Measurements from ENCODE around the gene LENG1. TPM values are rescaled to one million over a fixed set of nuclear protein-coding genes. Genes with fewer than 3 reads are reported as not detected.
"Not testable (repeated sequence)": the region's sequence is repeated elsewhere in the genome, so short reads cannot be mapped to it uniquely, and the experiment has no call there.

Gene LENG1
- total RNA-seq, result 6.8 and 7.2 TPM in 2 replicates
- long read RNA-seq, partial matches to known transcripts, result 0 of 3 reads
- long read RNA-seq, other reads (novel, unspliced or antisense), result 0 of 3 reads

GRCh38 chr19:54159352-54160181 is at the start of gene LENG1:
LENG1 (minus strand) TSS chr19:54159721; CDS start chr19:54159695, 26 bp downstream.
- H3K27me3 Mint-ChIP-seq, result peaks cover 11% of the 10 kb centered on the region
- peak within 1 kb of the TSS; percentile 99 for H3K4me3 Mint-ChIP-seq (ENCODE audit: low read depth)
- peak within 1 kb of the TSS; percentile 98 for H3K27ac Mint-ChIP-seq
- peaks cover 27% of the 10 kb centered on the region for H3K4me1 Mint-ChIP-seq (ENCODE audit: low read depth)
- DNase-seq (ENCODE audit: low spot score, unreplicated experiment), result peak; percentile 97
- peak; percentile 54 for TF ChIP-seq CTCF (IDR thresholded peaks at IDR 0.05; ENCODE audit: unreplicated experiment)
- peaks cover 12% of the 10 kb centered on the region for H3K36me3 Mint-ChIP-seq (ENCODE audit: insufficient read depth)
- no peaks in the 10 kb centered on the region for H3K9me3 Mint-ChIP-seq (ENCODE audit: low read depth)

- TF ChIP-seq CTCF (IDR thresholded peaks at IDR 0.05; ENCODE audit: unreplicated experiment), result no peak
- H3K27ac Mint-ChIP-seq, result peak overlapping the region; percentile 93
- no peaks in the 10 kb centered on the region for H3K9me3 Mint-ChIP-seq (ENCODE audit: low read depth)
- DNase-seq (ENCODE audit: low spot score, unreplicated experiment), result no peak
- H3K4me3 Mint-ChIP-seq (ENCODE audit: low read depth), result peak overlapping the region; percentile 19
- H3K4me1 Mint-ChIP-seq (ENCODE audit: low read depth), result peaks cover 44% of the 10 kb centered on the region
- no peaks in the 10 kb centered on the region for H3K27me3 Mint-ChIP-seq
- H3K36me3 Mint-ChIP-seq (ENCODE audit: insufficient read depth), result peaks cover 27% of the 10 kb centered on the region
Measured at GRCh38 chr19:54208784-54209057, 49.2 kb upstream of the LENG1 start.

- Mint-ChIP-seq H3K27ac (peak overlapping the region; percentile 93), H3K36me3 (ENCODE audit: insufficient read depth) (peaks cover 30% of the 10 kb centered on the region), H3K9me3 (ENCODE audit: low read depth) (no peaks in the 10 kb centered on the region), H3K4me3 (ENCODE audit: low read depth) (peak overlapping the region; percentile 19), H3K27me3 (no peaks in the 10 kb centered on the region), H3K4me1 (ENCODE audit: low read depth) (peaks cover 47% of the 10 kb centered on the region)
- DNase-seq (ENCODE audit: low spot score, unreplicated experiment), result no peak
- no peak for TF ChIP-seq CTCF (IDR thresholded peaks at IDR 0.05; ENCODE audit: unreplicated experiment)
Measured at GRCh38 chr19:54207983-54208783, 48.7 kb upstream of the LENG1 start.

GRCh38 chr19:54207676-54207982 is 48.1 kb upstream of the LENG1 start:
- H3K4me3 Mint-ChIP-seq (ENCODE audit: low read depth), result no peak overlapping the region
- H3K9me3 Mint-ChIP-seq (ENCODE audit: low read depth), result no peaks in the 10 kb centered on the region
- H3K27ac Mint-ChIP-seq, result peak overlapping the region; percentile 79
- H3K36me3 Mint-ChIP-seq (ENCODE audit: insufficient read depth), result peaks cover 32% of the 10 kb centered on the region
- DNase-seq (ENCODE audit: low spot score, unreplicated experiment), result no peak
- no peaks in the 10 kb centered on the region for H3K27me3 Mint-ChIP-seq
- no peak for TF ChIP-seq CTCF (IDR thresholded peaks at IDR 0.05; ENCODE audit: unreplicated experiment)
- peaks cover 52% of the 10 kb centered on the region for H3K4me1 Mint-ChIP-seq (ENCODE audit: low read depth)

GRCh38 chr19:54207193-54207592 is 47.7 kb upstream of the LENG1 start:
- not testable (repeated sequence) for H3K9me3 Mint-ChIP-seq (ENCODE audit: low read depth); DNase-seq (ENCODE audit: low spot score, unreplicated experiment); H3K27me3 Mint-ChIP-seq; H3K4me3 Mint-ChIP-seq (ENCODE audit: low read depth); H3K27ac Mint-ChIP-seq
- Mint-ChIP-seq H3K36me3 (ENCODE audit: insufficient read depth) (peaks cover 35% of the 10 kb centered on the region), H3K4me1 (ENCODE audit: low read depth) (peaks cover 57% of the 10 kb centered on the region)

All from progenitor cell of endocrine pancreas (in vitro differentiated cells).